Stimulated activated CD8-positive, alpha-beta memory T cell treated with anti-CD3 and anti-CD28 coated beads, Interleukin-12 subunit alpha, Interleukin-12 subunit beta, amount 100 ng/mL, for 24 hours (primary cell): ENCODE results near the gene HILPDA.
"Not testable (repeated sequence)": the region's sequence is repeated elsewhere in the genome, so short reads cannot be mapped to it uniquely, and the experiment has no call there.

Experiments used
- DNase-seq: peaks from one replicate; pipeline ENCODE4 v3.0.0-alpha.2; 2020; ENCODE audit errors: extremely low read depth

HILPDA gene

GRCh38 chr7:128463345-128463744 lies 7.7 kb downstream of the HILPDA start:
- not testable (repeated sequence) for DNase-seq

- DNase-seq: not testable (repeated sequence)
These were observed 8.3 kb downstream of the HILPDA start for GRCh38 chr7:128463933-128464332.

- not testable (repeated sequence) for DNase-seq
These were observed 11.2 kb downstream of the HILPDA start for GRCh38 chr7:128466871-128467270.

- peak; percentile 77 for DNase-seq
These were observed 21.0 kb downstream of the HILPDA start, which contains the start of gene METTL2B for GRCh38 chr7:128476402-128477335. TSS of gene METTL2B (plus strand) at chr7:128476748. CDS start at chr7:128476766, 18 bp downstream.

GRCh38 chr7:128477336-128477690 lies 21.6 kb downstream of the HILPDA start:
- DNase-seq: not testable (repeated sequence)

GRCh38 chr7:128479082-128479481 lies 23.4 kb downstream of the HILPDA start:
- not testable (repeated sequence) for DNase-seq

- not testable (repeated sequence) for DNase-seq
These were observed 32.5 kb downstream of the HILPDA start for GRCh38 chr7:128488134-128488533.

- no peak for DNase-seq
These were observed 41.7 kb downstream of the HILPDA start for GRCh38 chr7:128497405-128497804.

- DNase-seq: not testable (repeated sequence)
These were observed 49.7 kb downstream of the HILPDA start for GRCh38 chr7:128505416-128505815.

GRCh38 chr7:128506819-128507218 lies 51.1 kb downstream of the HILPDA start:
- DNase-seq: not testable (repeated sequence)

- not testable (repeated sequence) for DNase-seq
These were observed 51.8 kb downstream of the HILPDA start for GRCh38 chr7:128507321-128507993.
